GM12878 (cell line): Measurements from ENCODE around the gene ANO7.

ENCODE experiments used
- EZH2 ChIP-seq: IDR thresholded peaks from 2 replicates; pipeline ENCODE4 v1.6.1; 2012; ENCODE audit warnings: low read depth, mild to moderate bottlenecking, control low read depth, inconsistent platforms, low read length, borderline replicate concordance; ENCODE audit not compliant: control insufficient read depth
- FOS ChIP-seq: IDR thresholded peaks from 3 replicates; pipeline ENCODE4 v1.6.1; 2011; ENCODE audit warnings: borderline replicate concordance; ENCODE audit not compliant: insufficient read length; ENCODE audit errors: extremely low read depth
- POLR2A ChIP-seq: IDR thresholded peaks from 2 replicates; pipeline ENCODE4 v1.6.1; 2011; ENCODE audit warnings: low read depth, mild to moderate bottlenecking, low read length
- POLR2AphosphoS5 ChIP-seq: IDR thresholded peaks from 2 replicates; pipeline ENCODE4 v1.6.1; 2011; ENCODE audit warnings: mild to moderate bottlenecking, low read length, inconsistent platforms
- RB1 ChIP-seq: fragments of 450-650 bp; formaldehyde crosslinking; IDR thresholded peaks from 2 replicates; pipeline ENCODE4 v1.6.1; 2017; ENCODE audit warnings: mild to moderate bottlenecking, borderline replicate concordance
- SRF ChIP-seq, 2 experiments: IDR thresholded peaks; 2 replicates each; pipeline ENCODE4 v1.6.1; 2011; ENCODE audit warnings: low read depth in 2 of 2, low read length in 2 of 2, mild to moderate bottlenecking in 1 of 2, moderate library complexity in 1 of 2
- TF ChIP-seq, protein P1 (sequence below), 3 experiments: IDR thresholded peaks in 2 of 3; conservative IDR thresholded peaks in 1 of 3; 2 replicates each; pipeline ENCODE4 v1.5.1; 2011; ENCODE audit warnings: low read depth in 3 of 3, low read length in 3 of 3, mild to moderate bottlenecking in 3 of 3, control low read depth in 2 of 3, moderate library complexity in 2 of 3, inconsistent platforms in 1 of 3, mixed read lengths in 1 of 3; ENCODE audit not compliant: control insufficient read depth in 2 of 3, insufficient read depth in 1 of 3; ENCODE audit errors: extremely low read depth in 1 of 3
- TF ChIP-seq, protein P2 (sequence below): IDR thresholded peaks from 2 replicates; pipeline ENCODE4 v1.6.1; 2012; ENCODE audit warnings: low read depth, low read length, improper control_type of control experiment
- TF ChIP-seq, protein P3 (sequence below): IDR thresholded peaks from 2 replicates; pipeline ENCODE4 v1.6.1; 2012; ENCODE audit warnings: low read depth, low read length, improper control_type of control experiment

DNA sequence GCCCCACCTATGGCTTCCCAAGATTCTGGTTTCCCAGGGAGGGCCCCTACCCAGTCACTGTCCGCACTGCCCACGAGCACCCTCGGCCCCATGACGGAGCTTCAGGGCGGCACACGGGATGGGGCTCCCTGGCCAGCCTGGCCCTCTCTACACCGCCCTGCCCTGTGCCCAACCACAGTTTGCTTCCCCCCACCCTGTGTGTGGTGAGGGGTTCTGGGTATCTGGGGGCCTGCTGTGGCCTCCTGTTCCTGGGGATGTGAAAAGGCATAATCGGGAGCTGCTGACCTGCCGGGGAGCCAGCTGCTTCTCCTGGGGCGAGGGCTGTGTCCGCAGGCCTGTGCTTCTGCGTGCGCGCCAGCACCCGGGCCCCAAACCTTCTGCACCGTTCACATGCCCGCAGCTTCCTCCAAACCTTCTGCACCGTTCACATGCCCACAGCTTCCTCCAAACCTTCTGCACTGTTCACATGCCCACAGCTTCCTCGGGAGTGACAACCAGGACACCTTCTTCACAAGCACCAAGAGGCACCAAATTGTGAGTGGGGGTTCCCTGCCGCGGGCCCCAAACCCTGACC is 12.4 kb downstream of the ANO7 start:
- no peak for TF ChIP-seq POLR2AphosphoS5
- TF ChIP-seq, protein P1, sequence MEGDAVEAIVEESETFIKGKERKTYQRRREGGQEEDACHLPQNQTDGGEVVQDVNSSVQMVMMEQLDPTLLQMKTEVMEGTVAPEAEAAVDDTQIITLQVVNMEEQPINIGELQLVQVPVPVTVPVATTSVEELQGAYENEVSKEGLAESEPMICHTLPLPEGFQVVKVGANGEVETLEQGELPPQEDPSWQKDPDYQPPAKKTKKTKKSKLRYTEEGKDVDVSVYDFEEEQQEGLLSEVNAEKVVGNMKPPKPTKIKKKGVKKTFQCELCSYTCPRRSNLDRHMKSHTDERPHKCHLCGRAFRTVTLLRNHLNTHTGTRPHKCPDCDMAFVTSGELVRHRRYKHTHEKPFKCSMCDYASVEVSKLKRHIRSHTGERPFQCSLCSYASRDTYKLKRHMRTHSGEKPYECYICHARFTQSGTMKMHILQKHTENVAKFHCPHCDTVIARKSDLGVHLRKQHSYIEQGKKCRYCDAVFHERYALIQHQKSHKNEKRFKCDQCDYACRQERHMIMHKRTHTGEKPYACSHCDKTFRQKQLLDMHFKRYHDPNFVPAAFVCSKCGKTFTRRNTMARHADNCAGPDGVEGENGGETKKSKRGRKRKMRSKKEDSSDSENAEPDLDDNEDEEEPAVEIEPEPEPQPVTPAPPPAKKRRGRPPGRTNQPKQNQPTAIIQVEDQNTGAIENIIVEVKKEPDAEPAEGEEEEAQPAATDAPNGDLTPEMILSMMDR (IDR thresholded peaks at IDR 0.05 in 2 of 3, conservative IDR thresholded peaks at IDR 0.05 in 1 of 3; ENCODE audit: control insufficient read depth in 2 of 3, extremely low read depth in 1 of 3, insufficient read depth in 1 of 3, low read depth in 3 of 3, low read length in 3 of 3): no peak
- no peak for TF ChIP-seq SRF (IDR thresholded peaks at IDR 0.05; ENCODE audit: low read depth in 2 of 2, low read length in 2 of 2)
- TF ChIP-seq, protein P2, sequence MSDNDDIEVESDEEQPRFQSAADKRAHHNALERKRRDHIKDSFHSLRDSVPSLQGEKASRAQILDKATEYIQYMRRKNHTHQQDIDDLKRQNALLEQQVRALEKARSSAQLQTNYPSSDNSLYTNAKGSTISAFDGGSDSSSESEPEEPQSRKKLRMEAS: no peak
- TF ChIP-seq EZH2: no peak
- TF ChIP-seq FOS: no peak
- no peak for TF ChIP-seq POLR2A
- no peak for TF ChIP-seq RB1
- TF ChIP-seq, protein P3, sequence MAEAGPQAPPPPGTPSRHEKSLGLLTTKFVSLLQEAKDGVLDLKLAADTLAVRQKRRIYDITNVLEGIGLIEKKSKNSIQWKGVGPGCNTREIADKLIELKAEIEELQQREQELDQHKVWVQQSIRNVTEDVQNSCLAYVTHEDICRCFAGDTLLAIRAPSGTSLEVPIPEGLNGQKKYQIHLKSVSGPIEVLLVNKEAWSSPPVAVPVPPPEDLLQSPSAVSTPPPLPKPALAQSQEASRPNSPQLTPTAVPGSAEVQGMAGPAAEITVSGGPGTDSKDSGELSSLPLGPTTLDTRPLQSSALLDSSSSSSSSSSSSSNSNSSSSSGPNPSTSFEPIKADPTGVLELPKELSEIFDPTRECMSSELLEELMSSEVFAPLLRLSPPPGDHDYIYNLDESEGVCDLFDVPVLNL: no peak
